ENCODE results near the gene CYTH1.

The CYTH1 gene

DNA sequence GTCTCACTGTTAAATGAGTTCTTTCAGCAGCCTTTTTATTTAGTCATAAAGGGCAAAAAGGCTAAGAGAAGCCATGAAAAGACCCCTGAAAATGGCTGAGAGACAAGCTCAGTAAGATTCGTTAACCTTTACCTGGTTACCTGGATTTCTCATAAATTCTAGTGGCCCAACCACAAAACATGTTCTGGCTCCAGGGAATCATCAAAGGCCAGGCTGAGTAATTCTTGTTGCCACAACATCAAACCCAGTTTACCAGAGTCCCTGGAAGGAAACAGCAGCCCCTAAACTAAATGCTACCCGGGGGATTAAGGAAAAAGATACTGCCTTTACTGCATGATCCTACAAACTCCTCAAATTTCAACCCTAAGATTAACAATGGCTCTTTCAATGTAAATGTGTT, 15.8 kb downstream of the CYTH1 start:
- TF ChIP-seq TAF1 (IDR thresholded peaks at IDR 0.05; ENCODE audit: low read depth) (no peak), CEBPB (IDR thresholded peaks at IDR 0.05) (no peak), EP300 (IDR thresholded peaks at IDR 0.05; ENCODE audit: borderline replicate concordance) (no peak), NFIC (IDR thresholded peaks at IDR 0.05) (no peak), TEAD4 (IDR thresholded peaks at IDR 0.05) (no peak), TCF12 (IDR thresholded peaks at IDR 0.05; ENCODE audit: low read depth) (no peak), FOXM1 (IDR thresholded peaks at IDR 0.05; ENCODE audit: borderline replicate concordance, low read depth) (no peak), YY1 (IDR thresholded peaks at IDR 0.05; ENCODE audit: low read depth) (no peak), CREB1 (IDR thresholded peaks at IDR 0.05; ENCODE audit: low read depth) (no peak), REST (IDR thresholded peaks at IDR 0.05; ENCODE audit: low read depth) (no peak), EGR1 (IDR thresholded peaks at IDR 0.05) (no peak), ZBTB7A (IDR thresholded peaks at IDR 0.05; ENCODE audit: low read depth) (no peak), RAD21 (IDR thresholded peaks at IDR 0.05; ENCODE audit: low read depth) (no peak), USF1 (IDR thresholded peaks at IDR 0.05) (no peak)
- TF ChIP-seq, protein P1, sequence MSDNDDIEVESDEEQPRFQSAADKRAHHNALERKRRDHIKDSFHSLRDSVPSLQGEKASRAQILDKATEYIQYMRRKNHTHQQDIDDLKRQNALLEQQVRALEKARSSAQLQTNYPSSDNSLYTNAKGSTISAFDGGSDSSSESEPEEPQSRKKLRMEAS (IDR thresholded peaks at IDR 0.05), result no peak

GRCh38 chr17:78765821-78766220, 16.3 kb downstream of the CYTH1 start:
- TF ChIP-seq TAF1 (IDR thresholded peaks at IDR 0.05; ENCODE audit: low read depth) (no peak), NFIC (IDR thresholded peaks at IDR 0.05) (no peak), EP300 (IDR thresholded peaks at IDR 0.05; ENCODE audit: borderline replicate concordance) (no peak), RAD21 (IDR thresholded peaks at IDR 0.05; ENCODE audit: low read depth) (no peak), USF1 (IDR thresholded peaks at IDR 0.05) (no peak), TCF12 (IDR thresholded peaks at IDR 0.05; ENCODE audit: low read depth) (no peak), ZBTB7A (IDR thresholded peaks at IDR 0.05; ENCODE audit: low read depth) (no peak), REST (IDR thresholded peaks at IDR 0.05; ENCODE audit: low read depth) (no peak), YY1 (IDR thresholded peaks at IDR 0.05; ENCODE audit: low read depth) (no peak), CEBPB (IDR thresholded peaks at IDR 0.05) (no peak), FOXM1 (IDR thresholded peaks at IDR 0.05; ENCODE audit: borderline replicate concordance, low read depth) (no peak), TEAD4 (IDR thresholded peaks at IDR 0.05) (no peak)
- TF ChIP-seq, protein P1 (IDR thresholded peaks at IDR 0.05), result no peak

GRCh38 chr17:78764871-78765270, 17.2 kb downstream of the CYTH1 start:
- TF ChIP-seq RAD21 (IDR thresholded peaks at IDR 0.05; ENCODE audit: low read depth) (no peak), TAF1 (IDR thresholded peaks at IDR 0.05; ENCODE audit: low read depth) (no peak), EGR1 (IDR thresholded peaks at IDR 0.05) (no peak), FOXM1 (IDR thresholded peaks at IDR 0.05; ENCODE audit: borderline replicate concordance, low read depth) (no peak), EP300 (IDR thresholded peaks at IDR 0.05; ENCODE audit: borderline replicate concordance) (no peak), NFIC (IDR thresholded peaks at IDR 0.05) (no peak), YY1 (IDR thresholded peaks at IDR 0.05; ENCODE audit: low read depth) (no peak), CEBPB (IDR thresholded peaks at IDR 0.05) (no peak), CREB1 (IDR thresholded peaks at IDR 0.05; ENCODE audit: low read depth) (no peak), REST (IDR thresholded peaks at IDR 0.05; ENCODE audit: low read depth) (no peak), USF1 (IDR thresholded peaks at IDR 0.05) (no peak), ZBTB7A (IDR thresholded peaks at IDR 0.05; ENCODE audit: low read depth) (no peak), TEAD4 (IDR thresholded peaks at IDR 0.05) (no peak), TCF12 (IDR thresholded peaks at IDR 0.05; ENCODE audit: low read depth) (no peak)
- TF ChIP-seq, protein P1 (IDR thresholded peaks at IDR 0.05), result no peak

Data from Ishikawa (cell line).